HG03460 (cell line): ENCODE results near the gene SPSB1.

Source experiments
- ATAC-seq: cut with Tn5 transposase; IDR thresholded peaks from one replicate; pipeline ENCODE4 v1.9.1; 2021; ENCODE audit not compliant: unreplicated experiment

SPSB1 gene

GRCh38 chr1:9292361-9293240 is at the start of gene SPSB1:
Gene SPSB1, plus strand, starts transcription at chr1:9292894. Its CDS starts 62,998 bp downstream, at chr1:9355892.
- no peak for ATAC-seq

GRCh38 chr1:9243066-9243739 is 49.5 kb upstream of the SPSB1 start:
- no peak for ATAC-seq

- ATAC-seq = no peak
Measured at GRCh38 chr1:9244501-9245229, 48.0 kb upstream of the SPSB1 start.

GRCh38 chr1:9245230-9245619 is 47.5 kb upstream of the SPSB1 start:
- ATAC-seq = no peak

- no peak for ATAC-seq
Measured at GRCh38 chr1:9245661-9246060, 47.0 kb upstream of the SPSB1 start.

GRCh38 chr1:9246215-9246614 is 46.5 kb upstream of the SPSB1 start:
- ATAC-seq = no peak

GRCh38 chr1:9246841-9247785 is 45.6 kb upstream of the SPSB1 start:
- no peak for ATAC-seq

- ATAC-seq = no peak
Measured at GRCh38 chr1:9247894-9248293, 44.8 kb upstream of the SPSB1 start.

- no peak for ATAC-seq
Measured at GRCh38 chr1:9248341-9249262, 44.1 kb upstream of the SPSB1 start.

- ATAC-seq = no peak
Measured at GRCh38 chr1:9249263-9249533, 43.5 kb upstream of the SPSB1 start.

GRCh38 chr1:9249534-9250410 is 42.9 kb upstream of the SPSB1 start:
- ATAC-seq = no peak

GRCh38 chr1:9250411-9251381 is 42.0 kb upstream of the SPSB1 start:
- ATAC-seq = no peak

- no peak for ATAC-seq
Measured at GRCh38 chr1:9251501-9251900, 41.2 kb upstream of the SPSB1 start.

GRCh38 chr1:9253004-9253403 is 39.7 kb upstream of the SPSB1 start:
- ATAC-seq = no peak

- no peak for ATAC-seq
Measured at GRCh38 chr1:9253453-9254105, 39.1 kb upstream of the SPSB1 start.

- no peak for ATAC-seq
Measured at GRCh38 chr1:9256332-9256731, 36.4 kb upstream of the SPSB1 start.

- ATAC-seq = no peak
Measured at GRCh38 chr1:9257851-9258250, 34.8 kb upstream of the SPSB1 start.
